NB4 (cell line): Measurements from ENCODE around the gene EPB41L1.
"Not testable (repeated sequence)": the region's sequence is repeated elsewhere in the genome, so short reads cannot be mapped to it uniquely, and the experiment has no call there.

Source experiments
- CTCF ChIP-seq: IDR thresholded peaks from one replicate; pipeline ENCODE4 v1.5.1; 2012; ENCODE audit warnings: low read depth, low read length
- MAX ChIP-seq: IDR thresholded peaks from 2 replicates; pipeline ENCODE4 v1.6.1; 2011; ENCODE audit warnings: low read depth, low read length
- MYC ChIP-seq: IDR thresholded peaks from 2 replicates; pipeline ENCODE4 v1.6.1; 2011; ENCODE audit warnings: low read depth, low read length
- POLR2A ChIP-seq: IDR thresholded peaks from 2 replicates; pipeline ENCODE4 v1.6.1; 2011; ENCODE audit warnings: mild to moderate bottlenecking; ENCODE audit not compliant: insufficient read length; ENCODE audit errors: extremely low read depth

DNA sequence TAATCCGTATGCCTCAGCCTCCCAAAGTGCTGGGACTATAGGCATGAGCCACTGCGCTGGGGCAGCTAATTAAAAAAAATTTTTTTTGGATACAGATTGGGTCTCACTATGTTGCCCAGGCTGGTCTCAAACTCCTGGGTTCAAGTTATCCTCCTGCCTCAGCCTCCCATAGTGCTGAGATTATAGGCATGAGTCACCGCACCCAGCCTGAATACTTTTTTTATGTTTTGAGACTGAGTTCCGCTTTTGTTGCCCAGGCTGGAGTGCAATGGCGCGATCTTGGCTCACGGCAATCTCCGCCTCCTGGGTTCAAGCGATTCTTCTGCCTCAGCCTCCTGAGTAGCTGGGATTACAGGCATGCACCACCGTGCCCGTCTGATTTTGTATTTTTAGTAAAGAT, 17.2 kb upstream of the EPB41L1 start:
- not testable (repeated sequence) for TF ChIP-seq CTCF, POLR2A, MAX, MYC
